Liver (tissue), 3 donors: ENCODE data around the gene BEGAIN.

Experiments
- ATF3 ChIP-seq: IDR thresholded peaks from 2 replicates; pipeline ENCODE4 v1.6.1; 2016; ENCODE audit warnings: antibody characterized with exemption
- EGR1 ChIP-seq, 2 donors: IDR thresholded peaks; 2 replicates each; pipeline ENCODE4 v1.6.1; 2016 to 2018; ENCODE audit warnings: antibody characterized with exemption in 2 of 2, low read depth in 2 of 2
- GABPA ChIP-seq, 2 donors: IDR thresholded peaks in 1 of 2; conservative IDR thresholded peaks in 1 of 2; 2 replicates each; pipeline ENCODE4 v1.6.1; 2016; ENCODE audit warnings: antibody characterized with exemption in 2 of 2, mild to moderate bottlenecking in 1 of 2, moderate library complexity in 1 of 2
- JUND ChIP-seq, 2 donors: IDR thresholded peaks; 2 replicates each; pipeline ENCODE4 v1.6.1; 2016; ENCODE audit warnings: antibody characterized with exemption in 2 of 2
- NR2F2 ChIP-seq: IDR thresholded peaks from 2 replicates; pipeline ENCODE4 v1.6.1; 2016; ENCODE audit warnings: antibody characterized with exemption
- RAD21 ChIP-seq, 2 donors: IDR thresholded peaks; 2 replicates each; pipeline ENCODE4 v1.6.1; 2016; ENCODE audit warnings: antibody characterized with exemption in 2 of 2, mild to moderate bottlenecking in 2 of 2
- SP1 ChIP-seq: IDR thresholded peaks from 2 replicates; pipeline ENCODE4 v1.6.1; 2018; ENCODE audit warnings: antibody characterized with exemption, mild to moderate bottlenecking
- TAF1 ChIP-seq: conservative IDR thresholded peaks from 2 replicates; pipeline ENCODE4 v1.6.1; 2016; ENCODE audit warnings: antibody characterized with exemption, mild to moderate bottlenecking
- YY1 ChIP-seq: IDR thresholded peaks from 2 replicates; pipeline ENCODE4 v1.6.1; 2016; ENCODE audit warnings: antibody characterized with exemption, mild to moderate bottlenecking
- TF ChIP-seq, protein P1 (sequence below): fragments of 150-350 bp; IDR thresholded peaks from 2 replicates; pipeline ENCODE4 v1.5.1; 2017; ENCODE audit warnings: improper control_type of control experiment, low read depth, low read length; ENCODE audit not compliant: missing input control
- TF ChIP-seq, protein P2 (sequence below): IDR thresholded peaks from 2 replicates; pipeline ENCODE4 v1.6.1; 2016; ENCODE audit warnings: antibody characterized with exemption, mild to moderate bottlenecking
- TF ChIP-seq, protein P3 (sequence below): IDR thresholded peaks from 2 replicates; pipeline ENCODE4 v1.6.1; 2016; ENCODE audit warnings: antibody characterized with exemption
- TF ChIP-seq, protein P4 (sequence below): IDR thresholded peaks from 2 replicates; pipeline ENCODE4 v1.6.1; 2016; ENCODE audit warnings: antibody characterized with exemption
- donor health status: healthy.
- donor health status: healthy.

GRCh38 chr14:100580316-100581227 lies 6.6 kb downstream of the BEGAIN start:
- TF ChIP-seq, protein P1, sequence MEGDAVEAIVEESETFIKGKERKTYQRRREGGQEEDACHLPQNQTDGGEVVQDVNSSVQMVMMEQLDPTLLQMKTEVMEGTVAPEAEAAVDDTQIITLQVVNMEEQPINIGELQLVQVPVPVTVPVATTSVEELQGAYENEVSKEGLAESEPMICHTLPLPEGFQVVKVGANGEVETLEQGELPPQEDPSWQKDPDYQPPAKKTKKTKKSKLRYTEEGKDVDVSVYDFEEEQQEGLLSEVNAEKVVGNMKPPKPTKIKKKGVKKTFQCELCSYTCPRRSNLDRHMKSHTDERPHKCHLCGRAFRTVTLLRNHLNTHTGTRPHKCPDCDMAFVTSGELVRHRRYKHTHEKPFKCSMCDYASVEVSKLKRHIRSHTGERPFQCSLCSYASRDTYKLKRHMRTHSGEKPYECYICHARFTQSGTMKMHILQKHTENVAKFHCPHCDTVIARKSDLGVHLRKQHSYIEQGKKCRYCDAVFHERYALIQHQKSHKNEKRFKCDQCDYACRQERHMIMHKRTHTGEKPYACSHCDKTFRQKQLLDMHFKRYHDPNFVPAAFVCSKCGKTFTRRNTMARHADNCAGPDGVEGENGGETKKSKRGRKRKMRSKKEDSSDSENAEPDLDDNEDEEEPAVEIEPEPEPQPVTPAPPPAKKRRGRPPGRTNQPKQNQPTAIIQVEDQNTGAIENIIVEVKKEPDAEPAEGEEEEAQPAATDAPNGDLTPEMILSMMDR = no peak
- TF ChIP-seq, protein P2, sequence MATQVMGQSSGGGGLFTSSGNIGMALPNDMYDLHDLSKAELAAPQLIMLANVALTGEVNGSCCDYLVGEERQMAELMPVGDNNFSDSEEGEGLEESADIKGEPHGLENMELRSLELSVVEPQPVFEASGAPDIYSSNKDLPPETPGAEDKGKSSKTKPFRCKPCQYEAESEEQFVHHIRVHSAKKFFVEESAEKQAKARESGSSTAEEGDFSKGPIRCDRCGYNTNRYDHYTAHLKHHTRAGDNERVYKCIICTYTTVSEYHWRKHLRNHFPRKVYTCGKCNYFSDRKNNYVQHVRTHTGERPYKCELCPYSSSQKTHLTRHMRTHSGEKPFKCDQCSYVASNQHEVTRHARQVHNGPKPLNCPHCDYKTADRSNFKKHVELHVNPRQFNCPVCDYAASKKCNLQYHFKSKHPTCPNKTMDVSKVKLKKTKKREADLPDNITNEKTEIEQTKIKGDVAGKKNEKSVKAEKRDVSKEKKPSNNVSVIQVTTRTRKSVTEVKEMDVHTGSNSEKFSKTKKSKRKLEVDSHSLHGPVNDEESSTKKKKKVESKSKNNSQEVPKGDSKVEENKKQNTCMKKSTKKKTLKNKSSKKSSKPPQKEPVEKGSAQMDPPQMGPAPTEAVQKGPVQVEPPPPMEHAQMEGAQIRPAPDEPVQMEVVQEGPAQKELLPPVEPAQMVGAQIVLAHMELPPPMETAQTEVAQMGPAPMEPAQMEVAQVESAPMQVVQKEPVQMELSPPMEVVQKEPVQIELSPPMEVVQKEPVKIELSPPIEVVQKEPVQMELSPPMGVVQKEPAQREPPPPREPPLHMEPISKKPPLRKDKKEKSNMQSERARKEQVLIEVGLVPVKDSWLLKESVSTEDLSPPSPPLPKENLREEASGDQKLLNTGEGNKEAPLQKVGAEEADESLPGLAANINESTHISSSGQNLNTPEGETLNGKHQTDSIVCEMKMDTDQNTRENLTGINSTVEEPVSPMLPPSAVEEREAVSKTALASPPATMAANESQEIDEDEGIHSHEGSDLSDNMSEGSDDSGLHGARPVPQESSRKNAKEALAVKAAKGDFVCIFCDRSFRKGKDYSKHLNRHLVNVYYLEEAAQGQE = no peak
- TF ChIP-seq SP1 (no peak), GABPA (IDR thresholded peaks at IDR 0.05 in 1 of 2, conservative IDR thresholded peaks at IDR 0.05 in 1 of 2) (no peak), NR2F2 (no peak), JUND (IDR thresholded peaks at IDR 0.05) (no peak), EGR1 (IDR thresholded peaks at IDR 0.05; ENCODE audit: low read depth in 2 of 2) (no peak), YY1 (no peak), TAF1 (no peak), ATF3 (no peak), RAD21 (IDR thresholded peaks at IDR 0.05) (no peak)
- TF ChIP-seq, protein P3, sequence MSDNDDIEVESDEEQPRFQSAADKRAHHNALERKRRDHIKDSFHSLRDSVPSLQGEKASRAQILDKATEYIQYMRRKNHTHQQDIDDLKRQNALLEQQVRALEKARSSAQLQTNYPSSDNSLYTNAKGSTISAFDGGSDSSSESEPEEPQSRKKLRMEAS = no peak
- TF ChIP-seq, protein P4, sequence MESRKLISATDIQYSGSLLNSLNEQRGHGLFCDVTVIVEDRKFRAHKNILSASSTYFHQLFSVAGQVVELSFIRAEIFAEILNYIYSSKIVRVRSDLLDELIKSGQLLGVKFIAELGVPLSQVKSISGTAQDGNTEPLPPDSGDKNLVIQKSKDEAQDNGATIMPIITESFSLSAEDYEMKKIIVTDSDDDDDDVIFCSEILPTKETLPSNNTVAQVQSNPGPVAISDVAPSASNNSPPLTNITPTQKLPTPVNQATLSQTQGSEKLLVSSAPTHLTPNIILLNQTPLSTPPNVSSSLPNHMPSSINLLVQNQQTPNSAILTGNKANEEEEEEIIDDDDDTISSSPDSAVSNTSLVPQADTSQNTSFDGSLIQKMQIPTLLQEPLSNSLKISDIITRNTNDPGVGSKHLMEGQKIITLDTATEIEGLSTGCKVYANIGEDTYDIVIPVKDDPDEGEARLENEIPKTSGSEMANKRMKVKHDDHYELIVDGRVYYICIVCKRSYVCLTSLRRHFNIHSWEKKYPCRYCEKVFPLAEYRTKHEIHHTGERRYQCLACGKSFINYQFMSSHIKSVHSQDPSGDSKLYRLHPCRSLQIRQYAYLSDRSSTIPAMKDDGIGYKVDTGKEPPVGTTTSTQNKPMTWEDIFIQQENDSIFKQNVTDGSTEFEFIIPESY = no peak
